HG03342 (cell line): ENCODE measurements around the gene PLXNA2.

Experiments
- ATAC-seq: cut with Tn5 transposase; IDR thresholded peaks from one replicate; pipeline ENCODE4 v1.9.1; 2021; ENCODE audit warnings: mild to moderate bottlenecking, moderate library complexity; ENCODE audit not compliant: unreplicated experiment

Gene PLXNA2

DNA sequence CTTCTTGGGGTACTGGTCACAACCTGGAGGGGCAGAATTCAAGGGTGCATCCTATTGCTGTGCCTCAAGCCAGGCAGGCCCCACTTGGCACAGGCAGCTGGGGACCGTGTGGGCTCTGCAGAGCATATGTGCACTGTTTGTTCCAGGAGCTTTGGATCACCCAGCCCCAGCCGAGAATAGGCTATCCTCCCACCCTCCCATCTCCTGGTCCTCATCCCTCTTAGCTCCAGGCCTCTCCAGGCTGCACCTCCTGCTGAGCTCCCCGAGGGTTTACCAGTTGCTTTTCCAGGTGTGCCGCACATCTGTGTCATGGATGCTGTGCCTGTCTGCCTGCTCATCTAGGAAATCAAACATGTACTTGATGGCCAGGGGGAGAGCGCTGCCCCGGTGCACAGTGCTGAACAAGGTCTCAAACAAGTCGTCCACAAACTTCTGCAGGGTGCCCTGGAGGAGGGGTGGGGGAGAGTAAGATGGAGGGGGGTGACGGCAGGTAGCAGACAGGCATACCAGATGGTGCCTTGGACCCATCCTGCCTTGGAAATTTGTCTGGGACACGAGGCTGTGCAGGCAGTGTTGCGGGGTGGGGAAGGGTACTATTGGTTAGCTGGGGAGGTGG is 212.8 kb downstream of the PLXNA2 start:
- no peak for ATAC-seq

DNA sequence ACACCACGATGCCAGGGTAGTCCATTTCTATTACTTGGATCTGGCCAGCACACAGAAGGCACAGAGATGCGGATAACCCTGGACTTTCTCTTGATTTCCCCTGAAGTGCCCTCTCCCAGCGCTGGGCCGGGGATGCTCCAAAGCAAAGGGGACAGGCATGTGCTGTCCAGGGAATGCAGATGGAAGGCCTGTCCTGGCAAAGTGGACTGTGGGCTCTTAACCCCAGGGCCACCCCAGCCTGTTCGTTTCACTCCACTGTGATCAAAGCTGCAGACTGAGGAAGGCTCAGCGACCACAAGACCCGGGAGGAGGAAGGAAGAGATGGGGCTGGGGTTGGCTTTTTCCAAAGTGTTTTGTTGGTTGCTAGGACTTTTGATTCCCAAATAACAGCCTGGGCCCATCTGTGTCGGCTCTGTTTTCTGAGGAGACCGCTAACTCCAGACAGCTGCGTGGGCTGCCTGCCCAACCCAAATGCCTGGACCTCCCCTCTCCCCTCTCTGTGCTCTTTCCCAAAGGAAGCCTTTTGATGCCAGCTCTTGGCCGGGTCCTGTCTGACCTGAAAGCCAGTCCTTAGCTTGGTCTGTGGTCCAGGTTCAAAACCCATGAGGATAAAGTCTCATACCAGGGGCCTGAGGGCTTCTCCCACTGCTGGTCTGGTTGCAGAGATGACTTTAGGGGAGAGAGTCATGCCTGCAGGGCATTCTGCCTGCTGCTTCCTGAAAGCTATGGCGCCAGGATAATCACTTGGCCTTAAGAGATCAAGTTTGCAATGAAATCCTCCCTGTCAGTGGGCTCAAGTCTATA is 213.7 kb downstream of the PLXNA2 start:
- ATAC-seq, result no peak

DNA sequence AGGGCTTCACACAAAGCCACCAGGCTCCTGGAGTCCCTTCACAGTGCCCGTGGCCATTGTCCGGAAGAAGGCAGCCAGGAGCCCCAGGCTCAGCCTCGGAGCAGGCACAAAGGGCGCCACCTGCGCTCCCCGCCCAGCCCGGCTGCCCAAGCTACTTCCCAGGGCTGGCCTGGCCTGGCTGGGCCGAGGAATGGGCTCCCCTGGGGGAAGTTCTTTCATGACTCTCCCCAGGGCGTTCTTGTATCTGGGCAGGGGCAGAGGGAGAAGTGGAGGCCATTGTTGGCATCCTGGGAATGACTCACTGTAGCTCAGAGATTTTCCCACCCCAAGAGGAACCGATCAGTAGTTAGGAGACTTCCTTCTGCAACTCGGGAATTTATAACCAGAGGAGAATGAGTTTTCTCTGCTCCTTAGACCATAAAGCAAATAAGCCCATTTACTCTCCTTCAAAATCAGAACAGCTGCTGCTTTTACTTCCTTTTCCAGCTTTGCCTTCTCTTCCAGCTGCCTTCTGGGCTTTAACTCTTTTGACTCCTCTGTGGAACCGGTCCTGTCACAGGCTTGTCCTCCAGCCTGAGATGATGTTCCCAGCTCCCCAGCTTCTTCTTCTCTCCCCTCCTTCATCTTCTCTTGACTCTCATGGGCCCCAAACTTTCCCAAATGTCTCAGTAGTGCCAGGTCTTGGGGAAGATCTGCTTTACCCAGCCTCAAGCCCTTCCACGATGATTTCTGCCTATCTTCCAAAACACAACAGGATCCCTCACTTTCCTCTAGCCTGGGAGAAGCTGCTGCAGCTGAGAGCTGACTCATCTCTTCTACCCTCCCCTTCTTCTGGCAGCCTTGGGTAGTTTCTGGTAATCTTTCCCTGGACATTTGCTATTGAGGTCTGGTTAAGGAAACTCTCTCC is 214.6 kb downstream of the PLXNA2 start:
- no peak for ATAC-seq

DNA sequence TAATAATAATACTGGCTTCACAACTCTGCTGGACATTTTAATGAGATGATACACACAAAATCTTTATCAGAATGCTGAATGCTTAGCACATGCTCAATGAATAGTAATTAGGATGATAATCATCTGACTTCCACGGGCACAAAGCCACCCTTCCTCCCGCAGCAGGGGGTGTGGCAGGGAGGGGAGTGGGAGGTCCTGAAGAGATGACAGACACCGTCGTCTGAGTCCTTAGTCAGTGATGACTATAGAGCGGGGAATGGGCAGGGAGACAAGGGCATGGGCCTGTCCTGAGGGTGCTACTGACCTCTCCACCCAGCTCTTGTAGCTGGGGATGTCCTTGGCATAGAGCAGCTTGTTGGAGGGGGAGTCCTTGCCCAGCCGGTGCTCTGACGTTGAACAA is 215.7 kb downstream of the PLXNA2 start:
- ATAC-seq, result no peak

DNA sequence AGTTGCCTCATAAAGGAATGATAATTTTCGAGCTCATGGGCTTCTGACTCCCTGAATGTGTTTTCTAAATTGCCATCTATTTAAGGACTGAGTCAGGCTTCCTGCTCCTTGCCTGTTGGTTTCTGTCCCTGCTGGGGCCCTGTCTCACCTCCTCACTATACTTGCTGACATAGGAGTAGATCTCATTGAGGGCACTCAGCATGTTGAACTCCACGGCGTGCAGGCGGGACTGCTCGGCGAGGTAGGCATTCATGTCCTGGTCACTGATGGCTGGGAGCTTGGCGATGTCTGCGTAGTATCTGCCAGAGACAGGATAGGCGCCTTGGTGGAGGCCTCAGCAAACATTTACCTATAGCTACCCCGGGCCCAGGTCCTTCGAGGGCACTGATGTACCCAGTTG is 216.3 kb downstream of the PLXNA2 start:
- no peak for ATAC-seq

DNA sequence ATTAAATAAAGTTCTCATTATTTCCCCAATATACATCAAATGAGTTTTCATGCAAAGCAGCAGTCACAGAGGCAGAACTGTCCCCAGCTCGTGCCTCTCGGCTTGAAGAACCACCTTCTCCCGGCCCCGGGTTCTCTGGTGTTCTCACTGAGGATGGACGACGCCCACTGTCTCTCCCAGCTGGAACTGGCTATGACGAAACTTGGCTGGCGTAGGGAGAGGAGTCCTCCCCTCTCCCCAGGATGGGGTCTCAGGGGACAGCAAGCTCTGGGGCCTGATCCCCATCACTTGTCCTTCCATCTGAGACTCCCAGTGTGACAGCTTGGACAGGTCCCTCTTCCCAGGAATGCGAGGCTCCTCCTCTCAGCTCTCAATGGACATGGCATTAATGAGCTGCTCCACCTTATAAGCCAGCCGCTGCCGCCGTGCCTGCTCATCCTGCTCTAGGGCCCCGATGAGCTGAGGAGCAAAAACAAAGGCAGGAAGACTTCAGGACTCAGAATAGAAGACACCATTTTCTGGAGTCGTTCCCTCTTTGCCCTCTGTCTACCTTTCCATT is 217.2 kb downstream of the PLXNA2 start:
- ATAC-seq, result no peak

DNA sequence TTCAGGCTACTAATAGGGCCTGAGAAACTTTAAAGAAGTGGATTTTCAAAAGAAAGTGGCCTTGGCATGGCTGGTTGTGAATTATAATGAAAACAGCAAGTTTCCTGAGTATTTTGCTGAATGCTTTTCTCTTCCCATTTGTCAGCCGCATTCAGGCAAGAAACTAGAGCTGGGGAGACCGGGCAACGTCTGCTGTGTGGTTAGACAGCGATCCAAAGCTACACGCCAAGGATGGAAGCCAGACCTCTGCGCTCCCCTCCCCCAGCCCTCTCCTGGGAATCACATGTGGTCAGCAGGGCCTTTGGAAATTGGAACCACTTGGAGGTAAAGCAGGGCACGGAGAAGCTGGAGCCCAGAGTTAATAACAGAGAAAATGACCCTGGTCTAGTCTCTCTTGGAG is 219.2 kb downstream of the PLXNA2 start:
- ATAC-seq, result no peak

DNA sequence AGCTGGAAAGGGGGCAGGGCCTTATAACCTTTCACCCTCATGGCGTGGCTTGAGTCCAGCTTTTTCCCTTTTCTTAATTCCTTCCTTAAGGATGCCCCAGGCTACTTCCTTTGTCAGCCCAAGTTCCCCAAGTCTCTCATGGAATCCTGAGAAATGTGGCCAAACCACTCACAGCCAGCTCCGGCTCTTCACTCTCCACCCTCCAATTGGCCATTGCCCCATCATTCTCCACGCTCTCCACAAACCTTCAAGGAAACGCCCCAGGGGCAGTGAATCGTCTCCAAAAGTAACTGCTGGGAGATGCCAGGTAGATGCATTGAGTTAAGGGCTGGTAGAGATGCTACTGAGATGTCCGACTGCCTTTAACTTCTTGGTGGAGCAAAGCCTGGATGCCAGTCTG is 219.8 kb downstream of the PLXNA2 start:
- ATAC-seq, result no peak

DNA sequence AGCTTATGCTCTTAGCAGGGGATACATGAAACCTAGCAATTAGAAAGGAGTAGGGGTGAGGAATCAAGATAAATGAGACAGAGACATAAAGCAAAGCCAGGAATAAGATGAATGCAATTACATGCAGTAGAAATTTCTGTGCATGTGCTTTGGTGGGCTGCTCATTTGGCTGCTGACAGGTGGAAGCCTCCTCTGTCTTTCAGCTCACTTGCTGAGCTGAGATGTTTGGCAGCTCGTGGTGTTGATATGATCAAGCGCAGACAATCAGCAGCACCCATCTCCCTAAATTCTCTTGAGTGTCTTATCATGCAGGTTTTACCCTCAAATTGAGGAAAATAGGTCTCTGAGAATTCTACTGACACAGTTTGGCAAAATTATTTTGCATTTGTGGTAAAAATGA is 224.9 kb downstream of the PLXNA2 start:
- no peak for ATAC-seq

DNA sequence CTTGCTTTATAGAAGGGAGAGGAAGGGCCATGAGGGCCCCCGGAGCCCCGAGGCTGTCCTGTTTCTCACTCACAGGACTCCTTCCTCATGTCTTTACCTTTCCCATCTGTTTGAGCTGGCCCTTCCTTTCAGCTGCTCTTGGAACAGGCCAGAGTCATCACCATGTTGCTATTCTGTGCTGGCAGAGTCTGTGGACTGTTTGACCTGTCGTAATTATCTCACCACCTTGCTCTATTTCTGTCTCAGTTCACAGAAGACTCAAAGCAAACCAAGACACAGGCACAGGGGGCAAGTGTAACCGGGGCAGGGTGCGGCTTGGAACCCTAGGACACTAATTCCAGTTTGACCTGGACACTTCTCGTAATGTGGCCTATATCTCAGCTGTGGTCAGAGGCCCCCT is 228.9 kb downstream of the PLXNA2 start:
- ATAC-seq, result no peak

DNA sequence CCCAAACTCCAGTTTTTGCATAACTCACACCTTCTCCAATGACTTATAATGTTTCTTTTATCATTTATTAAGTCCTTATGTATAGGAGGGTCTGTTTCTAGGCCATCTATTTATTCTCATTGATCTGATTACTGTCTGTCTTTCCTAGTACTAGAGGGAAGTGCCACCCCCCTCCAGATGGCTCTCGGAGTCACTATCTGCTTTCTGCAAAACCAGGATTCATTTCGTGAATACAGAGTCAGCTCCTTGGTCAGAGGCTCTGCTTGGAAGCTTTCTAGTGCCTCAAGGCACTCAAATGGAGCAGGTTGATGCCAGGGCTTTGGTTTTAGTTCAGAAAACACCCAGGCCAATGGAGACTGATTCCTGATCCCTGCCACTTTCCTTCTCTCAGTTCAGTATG is 231.0 kb downstream of the PLXNA2 start:
- no peak for ATAC-seq

DNA sequence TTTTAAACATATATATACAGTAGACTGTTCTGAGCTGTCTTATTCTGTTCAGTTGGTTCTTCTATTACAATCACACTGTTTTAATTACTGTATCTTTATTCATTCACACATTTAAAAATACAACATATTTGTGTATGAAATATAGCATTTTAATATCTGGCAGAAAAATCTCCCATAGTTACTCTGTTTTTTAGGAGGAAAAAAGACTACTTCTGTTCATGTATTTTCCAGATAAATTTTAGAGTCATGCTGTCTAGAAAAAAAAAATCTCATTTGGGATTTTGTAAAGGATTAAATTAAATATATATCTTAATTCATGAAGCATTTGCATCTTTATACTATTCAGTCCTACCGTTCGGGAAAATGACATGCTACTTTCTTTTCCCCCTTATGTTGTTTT is 231.5 kb downstream of the PLXNA2 start:
- ATAC-seq, result no peak

DNA sequence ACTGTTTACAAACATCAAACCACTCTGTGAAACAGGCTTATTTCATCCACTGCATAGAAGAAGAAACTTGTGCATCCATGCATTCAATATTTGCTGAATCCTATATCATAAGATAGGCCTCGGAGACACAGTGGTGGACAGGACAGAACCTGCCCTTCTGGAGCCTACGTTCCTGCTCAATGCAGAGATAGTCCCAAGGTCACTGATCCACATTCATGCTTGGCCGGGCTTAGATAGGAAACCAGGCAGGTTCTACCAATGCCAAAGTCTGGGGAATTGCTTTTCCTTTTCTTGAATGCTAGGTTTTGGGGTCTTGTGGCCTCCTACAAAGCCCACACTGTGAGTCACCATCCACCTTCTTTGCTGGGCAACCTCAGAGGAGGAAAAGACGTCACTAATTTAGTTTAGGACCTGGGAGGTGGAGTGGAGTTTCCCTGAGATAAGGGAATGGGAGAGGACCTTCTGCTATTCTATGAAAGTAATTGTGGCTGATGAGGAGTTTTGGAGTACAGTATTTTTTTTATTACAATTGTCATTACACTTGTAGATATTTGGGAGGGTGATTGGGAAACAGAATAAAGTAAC is 233.6 kb downstream of the PLXNA2 start:
- ATAC-seq, result no peak

DNA sequence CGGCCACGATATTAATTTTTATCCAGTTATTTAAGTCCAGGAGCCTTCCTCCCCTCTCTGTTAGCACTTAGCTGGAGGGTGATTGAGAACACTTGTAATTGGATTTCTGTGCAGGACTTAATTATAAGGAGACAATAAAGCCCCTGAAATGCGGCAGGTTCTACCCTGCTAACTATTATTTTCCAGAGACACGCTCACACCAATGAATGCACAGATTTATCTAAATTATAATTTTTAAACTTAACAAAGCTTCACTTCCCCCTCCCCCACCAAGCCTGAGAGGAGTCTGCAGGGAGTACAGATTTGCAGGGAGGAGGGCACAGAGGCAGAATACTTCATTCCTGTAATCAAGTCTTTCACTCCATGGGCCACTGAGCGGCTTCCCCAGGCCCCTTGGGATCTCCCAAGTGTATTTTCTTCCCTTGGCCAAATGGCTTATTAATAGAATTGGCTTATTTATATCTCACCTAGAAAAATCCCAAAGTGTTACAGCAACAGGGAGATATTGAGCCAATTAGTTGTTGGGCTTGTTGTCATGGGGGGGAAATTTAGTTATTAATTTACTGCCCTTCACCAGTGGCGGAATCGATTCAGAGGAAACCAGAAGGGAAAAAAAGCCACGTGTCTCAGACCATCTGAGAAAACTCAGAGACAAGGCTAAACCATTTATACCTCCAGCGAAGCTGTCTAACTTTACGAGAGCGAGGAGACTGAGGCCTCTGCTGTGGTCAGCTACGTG is 234.3 kb downstream of the PLXNA2 start:
- ATAC-seq, result no peak

DNA sequence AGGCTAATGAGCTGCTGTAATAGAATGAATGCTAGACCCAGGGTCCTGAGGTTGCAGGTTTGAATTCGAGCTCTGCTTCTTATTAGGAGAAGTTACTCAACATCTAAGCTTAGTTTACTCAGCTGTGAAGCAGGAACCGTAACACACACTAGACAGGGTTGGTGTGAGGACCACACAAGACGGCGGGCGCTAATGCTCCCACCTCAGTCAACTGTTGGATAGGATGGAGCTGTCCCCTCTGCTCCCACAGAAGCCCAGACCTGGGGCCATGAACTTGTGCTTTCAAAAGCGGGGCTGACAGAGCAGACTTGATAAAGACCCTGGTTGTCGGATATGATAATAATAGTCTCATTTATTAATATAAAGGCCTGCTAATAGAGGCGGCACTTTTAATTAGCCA is 234.9 kb downstream of the PLXNA2 start:
- ATAC-seq, result no peak

DNA sequence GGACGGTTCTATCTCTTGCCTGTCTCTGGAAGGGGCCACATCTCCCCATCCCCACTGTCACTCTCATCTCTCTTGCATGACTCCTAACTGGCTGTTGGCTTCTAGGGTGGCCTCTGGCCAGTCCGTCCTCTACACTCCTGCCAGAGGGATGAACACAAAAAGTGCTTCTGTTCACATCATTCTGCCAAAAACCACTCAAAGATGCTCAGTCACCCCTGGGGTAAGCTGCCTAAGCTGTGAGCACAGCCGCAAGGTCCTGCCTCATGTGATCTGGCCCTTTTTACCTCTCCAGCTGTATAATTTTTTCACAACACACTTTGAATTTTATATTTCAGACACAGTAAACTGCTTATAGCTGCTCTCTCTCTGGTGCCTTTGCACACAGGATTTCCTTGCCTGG is 235.7 kb downstream of the PLXNA2 start:
- no peak for ATAC-seq

DNA sequence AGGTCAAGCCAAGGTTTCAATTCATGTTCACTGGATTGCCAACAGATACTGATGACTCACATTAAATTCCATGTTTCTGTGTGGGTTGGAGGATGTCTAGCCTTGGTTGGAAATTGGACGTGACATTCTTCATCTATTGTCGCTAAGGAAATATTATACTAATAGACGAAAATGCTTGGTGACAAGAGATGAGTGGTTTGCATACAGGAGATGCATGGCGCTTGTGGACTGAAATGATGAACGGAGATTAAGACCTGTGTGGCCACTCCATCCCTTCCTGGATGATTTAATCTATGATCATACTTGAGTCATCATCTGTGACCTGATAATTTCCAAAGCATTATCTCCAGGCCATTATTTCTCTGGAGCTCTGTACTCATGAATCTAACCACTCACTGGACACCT is 236.2 kb downstream of the PLXNA2 start:
- no peak for ATAC-seq

DNA sequence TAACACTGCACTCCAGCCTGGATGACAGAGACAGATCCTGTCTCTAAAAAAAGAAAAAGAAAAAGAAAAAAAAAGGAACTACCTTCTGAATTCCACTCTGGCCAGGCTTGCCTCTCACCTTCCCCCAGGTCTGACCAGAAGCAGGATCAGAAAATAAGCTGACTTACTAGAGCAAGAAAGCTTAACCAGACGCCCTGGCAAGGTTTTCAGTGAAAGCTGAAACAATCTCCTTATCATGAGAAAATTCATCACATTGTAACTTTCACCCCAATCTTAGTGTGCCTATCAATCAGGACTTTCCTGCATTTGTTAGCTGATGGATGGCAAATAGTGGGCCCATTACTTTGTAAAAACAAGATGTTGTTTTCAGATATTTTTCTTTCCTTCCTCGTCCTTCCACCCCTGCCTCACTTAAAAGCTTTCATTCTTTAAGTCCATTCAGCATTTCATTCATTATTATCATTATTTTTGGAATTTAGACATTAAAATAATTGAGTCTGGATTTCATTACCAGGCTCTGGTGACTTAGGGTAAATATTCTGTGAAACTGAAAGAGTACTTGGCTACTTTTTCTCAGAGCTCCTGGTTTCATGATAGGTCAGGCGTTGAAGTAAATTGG is 236.8 kb downstream of the PLXNA2 start:
- ATAC-seq, result no peak

DNA sequence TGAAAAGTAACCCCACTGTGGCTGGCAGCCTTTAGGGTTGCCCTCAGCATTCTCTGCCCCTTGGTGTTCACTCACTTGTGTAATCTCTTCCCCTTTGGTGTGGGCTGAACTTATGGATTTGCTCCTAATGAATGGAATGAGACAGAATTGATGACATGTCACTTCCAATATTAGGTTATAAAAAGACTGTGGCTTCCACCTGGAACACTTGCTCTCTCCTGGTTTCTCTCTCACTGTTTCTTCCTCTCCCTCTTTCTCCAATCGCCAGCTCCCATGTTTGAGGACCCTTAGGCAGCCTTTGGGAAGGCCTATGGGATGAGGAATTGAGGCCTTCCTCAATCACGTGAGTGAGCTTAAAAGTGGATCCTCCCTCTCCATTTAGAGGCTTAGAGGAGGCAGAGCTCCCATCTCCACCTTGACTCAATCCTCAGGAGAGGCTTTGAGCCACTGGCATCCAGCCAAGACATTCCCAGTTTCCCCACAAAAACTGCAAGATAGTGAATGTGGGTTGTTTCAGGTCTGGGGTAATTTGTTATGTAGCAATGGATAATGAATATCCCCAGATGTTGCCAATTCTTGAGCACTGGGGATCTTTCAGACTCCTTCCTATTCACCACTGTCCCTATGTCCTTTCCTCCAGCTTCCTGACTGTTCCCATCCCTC is 237.8 kb downstream of the PLXNA2 start:
- no peak for ATAC-seq
